ENCODE results near the gene ZNF106.

DNA sequence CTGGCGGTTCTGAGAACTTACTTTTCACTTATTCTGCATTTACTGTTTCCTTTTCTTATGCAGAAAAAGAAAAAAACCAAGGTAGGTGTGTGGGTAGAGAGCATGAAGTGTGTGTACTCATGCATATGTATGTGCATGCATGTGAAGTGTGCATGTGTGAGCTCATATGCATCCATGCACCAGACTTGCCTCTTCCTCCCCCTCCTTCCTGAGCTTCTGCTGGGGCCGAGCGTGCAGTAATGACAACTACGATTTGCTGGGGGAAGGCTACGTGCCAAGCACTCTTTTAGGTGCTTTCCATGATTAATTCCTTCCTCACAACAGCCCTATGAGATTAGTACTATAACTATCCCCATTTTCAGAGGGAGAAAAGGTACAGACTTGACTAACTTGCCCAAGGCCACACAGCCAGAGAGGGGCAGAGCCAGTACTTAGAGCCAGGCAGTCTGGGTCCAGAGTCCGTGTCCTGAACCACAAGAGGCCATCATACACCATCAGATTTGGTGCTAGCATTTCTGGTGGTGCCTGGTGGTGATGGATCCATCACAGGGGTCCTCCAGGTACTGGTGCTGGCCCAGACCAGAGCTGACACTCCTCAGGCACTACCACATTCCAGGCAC is 85.0 kb downstream of the ZNF106 start:
- TF ChIP-seq, protein P1, sequence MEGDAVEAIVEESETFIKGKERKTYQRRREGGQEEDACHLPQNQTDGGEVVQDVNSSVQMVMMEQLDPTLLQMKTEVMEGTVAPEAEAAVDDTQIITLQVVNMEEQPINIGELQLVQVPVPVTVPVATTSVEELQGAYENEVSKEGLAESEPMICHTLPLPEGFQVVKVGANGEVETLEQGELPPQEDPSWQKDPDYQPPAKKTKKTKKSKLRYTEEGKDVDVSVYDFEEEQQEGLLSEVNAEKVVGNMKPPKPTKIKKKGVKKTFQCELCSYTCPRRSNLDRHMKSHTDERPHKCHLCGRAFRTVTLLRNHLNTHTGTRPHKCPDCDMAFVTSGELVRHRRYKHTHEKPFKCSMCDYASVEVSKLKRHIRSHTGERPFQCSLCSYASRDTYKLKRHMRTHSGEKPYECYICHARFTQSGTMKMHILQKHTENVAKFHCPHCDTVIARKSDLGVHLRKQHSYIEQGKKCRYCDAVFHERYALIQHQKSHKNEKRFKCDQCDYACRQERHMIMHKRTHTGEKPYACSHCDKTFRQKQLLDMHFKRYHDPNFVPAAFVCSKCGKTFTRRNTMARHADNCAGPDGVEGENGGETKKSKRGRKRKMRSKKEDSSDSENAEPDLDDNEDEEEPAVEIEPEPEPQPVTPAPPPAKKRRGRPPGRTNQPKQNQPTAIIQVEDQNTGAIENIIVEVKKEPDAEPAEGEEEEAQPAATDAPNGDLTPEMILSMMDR (IDR thresholded peaks at IDR 0.05), result no peak
- TF ChIP-seq POLR2A (IDR thresholded peaks at IDR 0.05) (no peak), POLR2AphosphoS5 (IDR thresholded peaks at IDR 0.05) (no peak)

All from upper lobe of left lung (tissue), 4 donors.